ENCODE data around the gene VAMP8.

- TF ChIP-seq CTCF (IDR thresholded peaks at IDR 0.05) (no peak), POLR2A (IDR thresholded peaks at IDR 0.05) (no peak), POLR2AphosphoS5 (IDR thresholded peaks at IDR 0.05; ENCODE audit: insufficient read depth in 1 of 2, low read depth in 1 of 2) (no peak)
Observed at GRCh38 chr2:85591563-85591962, 14.2 kb downstream of the VAMP8 start.
